ENCODE measurements around the gene SLC27A3.

DNA sequence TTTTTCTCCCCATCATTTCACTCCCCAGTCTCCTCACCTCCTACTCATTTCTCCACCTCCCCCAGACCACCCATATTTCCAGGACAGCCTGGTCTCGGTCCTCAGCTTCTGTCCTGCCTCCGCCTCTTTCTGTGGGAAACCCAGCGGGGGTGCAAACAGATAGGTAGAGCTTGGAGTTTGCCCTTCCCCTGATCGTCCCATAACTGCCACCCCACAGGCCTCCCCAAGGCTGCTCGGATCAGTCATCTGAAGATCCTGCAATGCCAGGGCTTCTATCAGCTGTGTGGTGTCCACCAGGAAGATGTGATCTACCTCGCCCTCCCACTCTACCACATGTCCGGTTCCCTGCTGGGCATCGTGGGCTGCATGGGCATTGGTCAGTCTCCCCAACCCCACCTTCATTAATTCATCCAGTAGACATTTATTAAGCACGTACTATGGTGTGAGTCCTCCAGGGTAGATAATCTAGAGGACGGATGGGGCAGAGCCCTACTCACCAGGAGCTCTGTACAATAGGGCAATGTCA, 1.7 kb downstream of the SLC27A3 start:
- no peak for TF ChIP-seq POLR2A (IDR thresholded peaks at IDR 0.05)
- no peak for TF ChIP-seq CTCF (IDR thresholded peaks at IDR 0.05)

Data from Peyer's patch (tissue), 4 donors.